Small intestine (tissue), 7 donors: ENCODE data around the gene NAV2. TPM values are rescaled to one million over a fixed set of nuclear protein-coding genes. Genes with fewer than 3 reads are reported as not detected.

Experiments
- DNase-seq, 2 donors: peaks; one replicate each; pipeline versions ENCODE4 v3.0.0 to v3.0.0-alpha.2; 2013
- FAIRE-seq: peaks from 2 replicates; lab custom pipeline; 2012; peaks lifted over from hg19 to GRCh38; lab: Jason Lieb, UNC
- H3K27ac ChIP-seq, 3 donors: one replicate each; pipeline ENCODE4 v1.5.1; 2013; ENCODE audit warnings: low read length in 2 of 3, mild to moderate bottlenecking in 2 of 3, control low read depth in 1 of 3, inconsistent platforms in 1 of 3, low read depth in 1 of 3, moderate library complexity in 1 of 3
- H3K27me3 ChIP-seq, 3 donors: one replicate each; pipeline ENCODE4 v1.6.1; 2013; ENCODE audit warnings: low read length in 3 of 3, inconsistent platforms in 1 of 3; ENCODE audit not compliant: control insufficient read depth in 3 of 3, insufficient read depth in 3 of 3
- H3K36me3 ChIP-seq, 3 donors: one replicate each; pipeline ENCODE4 v1.6.1; 2013; ENCODE audit warnings: low read length in 3 of 3, inconsistent platforms in 1 of 3, low read depth in 1 of 3, mild to moderate bottlenecking in 1 of 3, moderate library complexity in 1 of 3; ENCODE audit not compliant: control insufficient read depth in 3 of 3, insufficient read depth in 2 of 3
- H3K4me1 ChIP-seq, 3 donors: one replicate each; pipeline ENCODE4 v1.6.1; 2013; ENCODE audit warnings: low read length in 2 of 3, inconsistent platforms in 1 of 3, low read depth in 1 of 3, mild to moderate bottlenecking in 1 of 3, moderate library complexity in 1 of 3; ENCODE audit not compliant: control insufficient read depth in 3 of 3, insufficient read depth in 2 of 3
- H3K4me3 ChIP-seq, 3 donors: one replicate each; pipeline ENCODE4 v1.5.1; 2013; ENCODE audit warnings: low read length in 3 of 3, control low read depth in 1 of 3, inconsistent platforms in 1 of 3, low read depth in 1 of 3, mild to moderate bottlenecking in 1 of 3, moderate library complexity in 1 of 3
- H3K9me3 ChIP-seq, 2 donors: one replicate each; pipeline ENCODE4 v1.6.1; 2013; ENCODE audit warnings: low read depth in 1 of 2, low read length in 1 of 2; ENCODE audit not compliant: control insufficient read depth in 2 of 2, insufficient read depth in 1 of 2
- WGBS, 3 donors: extraction: QIAGEN DNeasy Blood & Tissue Kit; methylation state at CpG; one replicate each; pipeline ENCODE4 v1.1.7; 2013; 5-methylcytosine and 5-hydroxymethylcytosine counted together
- polyA plus RNA-seq, 4 donors: library from polyadenylated mRNA; stranded (reverse) in 3 of 4; unstranded in 1 of 4; fragments of 200-250 nt in 3 of 4; fragments of 120-200 nt in 1 of 4; gene quantifications; one replicate each; pipeline versions ENCODE4 v1.2.1 to v1.2.3, GENCODE V29; 2013
- donor health status: healthy with polysubstance abuse.
- donor health status: control.
- donor health status: control.
- donor health status: Bipolar disorder and iron deficiency.
- donor health status: healthy.

Gene NAV2
- polyA plus RNA-seq, 4 donors = 1.6 to 6.5 (median 3.6) TPM

DNA sequence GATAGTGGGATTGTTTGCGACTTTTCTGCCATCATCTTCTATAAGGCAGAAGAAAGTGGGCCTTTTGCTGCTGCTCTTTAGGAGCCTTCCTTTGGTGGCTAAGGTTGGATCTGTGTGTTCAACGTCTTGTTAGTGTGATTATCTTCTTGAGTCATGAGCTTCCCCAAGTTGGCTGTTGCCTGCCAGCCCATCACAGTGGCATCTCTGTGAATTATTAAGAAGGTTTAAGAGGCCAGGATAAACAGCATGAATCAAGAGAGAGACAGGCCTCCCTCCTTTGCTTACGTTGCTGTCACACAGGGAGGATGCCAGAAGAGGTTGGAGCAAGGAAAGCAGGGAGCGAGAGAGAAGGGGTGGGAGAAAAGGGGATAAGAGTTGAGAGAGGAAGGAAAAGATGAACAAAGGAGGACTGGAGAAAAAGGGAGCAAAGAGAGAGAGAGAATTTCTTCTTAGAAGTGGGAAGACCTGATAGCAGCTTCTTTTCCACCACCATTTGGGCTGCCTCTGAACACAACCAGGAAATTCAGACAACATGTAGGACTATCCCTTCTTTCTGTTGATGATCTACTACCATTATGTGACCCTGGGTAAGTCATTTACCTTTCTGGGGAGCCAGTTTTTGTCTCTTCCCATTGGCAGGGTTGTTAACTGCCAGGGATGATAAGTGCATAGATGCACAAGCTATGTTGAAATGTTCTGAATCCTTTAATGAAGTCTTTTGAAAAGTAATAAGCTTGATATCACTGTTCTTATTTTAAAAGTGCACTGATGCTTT lies 126.5 kb downstream of the NAV2 start:
- no peak overlapping the region for H3K27ac ChIP-seq

GRCh38 chr11:19840961-19841360 lies 128.3 kb downstream of the NAV2 start:
- DNase-seq (no peak), FAIRE-seq (no peak)
- no peaks in the 10 kb centered on the region for H3K9me3 ChIP-seq
- H3K27ac ChIP-seq = no peak overlapping the region
- peaks cover 0 to 3% (median 0%) of the 10 kb centered on the region in 3 donors for H3K4me1 ChIP-seq
- no peak overlapping the region for H3K4me3 ChIP-seq
- no peaks in the 10 kb centered on the region for H3K36me3 ChIP-seq
- H3K27me3 ChIP-seq = no peaks in the 10 kb centered on the region

More for the DNA sequence above, 126.5 kb downstream of the NAV2 start:
- FAIRE-seq = no peak
- Histone ChIP-seq H3K4me1 (no peaks in the 10 kb centered on the region), H3K9me3 (no peaks in the 10 kb centered on the region), H3K36me3 (no peaks in the 10 kb centered on the region), H3K4me3 (no peak overlapping the region), H3K27me3 (no peaks in the 10 kb centered on the region)
- 80 to 85% (median 81%) methylated on average over 4 of the region's 4 CpGs for WGBS, 3 donors
- DNase-seq = no peak

DNA sequence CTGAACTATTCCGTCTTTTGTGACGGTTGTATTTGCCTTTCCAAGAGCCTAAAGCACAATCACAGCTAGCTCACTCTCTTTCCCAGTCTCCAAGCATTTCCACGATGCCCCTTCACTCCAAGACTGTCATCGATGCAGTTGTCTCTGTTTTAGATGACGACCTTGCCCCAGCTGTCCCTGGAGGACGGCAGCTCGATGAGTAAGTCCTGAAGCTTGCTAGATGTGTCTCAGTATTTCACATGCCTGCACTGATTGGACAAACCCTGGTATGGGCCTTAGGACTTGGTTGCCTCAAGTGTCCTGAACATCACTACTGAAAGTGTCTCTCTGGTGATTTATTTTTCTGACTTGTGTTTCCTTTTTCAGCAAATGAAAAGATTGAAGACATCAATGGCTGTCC lies 129.9 kb downstream of the NAV2 start:
- 75 to 94% (median 78%) methylated on average over 7 of the region's 7 CpGs for WGBS, 3 donors
- Histone ChIP-seq H3K4me1 (peaks cover 0 to 3% (median 3%) of the 10 kb centered on the region in 3 donors), H3K4me3 (no peak overlapping the region), H3K36me3 (no peaks in the 10 kb centered on the region), H3K27me3 (no peaks in the 10 kb centered on the region), H3K9me3 (no peaks in the 10 kb centered on the region), H3K27ac (no peak overlapping the region)
- no peak for FAIRE-seq
- no peak for DNase-seq

DNA sequence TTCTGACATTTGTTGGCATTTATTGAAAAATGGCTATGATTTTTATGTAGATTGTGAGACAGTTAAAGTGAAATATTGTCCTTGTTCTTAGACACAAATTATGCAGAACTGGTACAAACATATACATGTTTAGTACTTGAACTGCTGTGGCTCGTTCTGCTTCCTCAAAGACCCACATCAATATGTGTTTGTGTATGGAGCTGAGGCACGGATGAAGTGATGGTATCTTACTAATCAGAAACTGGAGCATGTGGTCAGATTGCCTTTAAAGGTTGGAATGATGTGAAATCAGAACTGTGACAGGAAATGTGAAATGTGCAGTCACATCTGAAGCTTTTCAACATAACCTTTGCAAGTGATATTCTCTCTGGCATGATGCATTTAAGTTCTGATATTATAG lies 130.4 kb downstream of the NAV2 start:
- Histone ChIP-seq H3K36me3 (no peaks in the 10 kb centered on the region), H3K27me3 (no peaks in the 10 kb centered on the region), H3K4me1 (peaks cover 0 to 3% (median 3%) of the 10 kb centered on the region in 3 donors), H3K9me3 (no peaks in the 10 kb centered on the region), H3K27ac (no peak overlapping the region), H3K4me3 (no peak overlapping the region)
- FAIRE-seq (no peak), DNase-seq (no peak)
- WGBS, 3 donors = 56 to 77% (median 75%) methylated on average over 2 of the region's 2 CpGs

DNA sequence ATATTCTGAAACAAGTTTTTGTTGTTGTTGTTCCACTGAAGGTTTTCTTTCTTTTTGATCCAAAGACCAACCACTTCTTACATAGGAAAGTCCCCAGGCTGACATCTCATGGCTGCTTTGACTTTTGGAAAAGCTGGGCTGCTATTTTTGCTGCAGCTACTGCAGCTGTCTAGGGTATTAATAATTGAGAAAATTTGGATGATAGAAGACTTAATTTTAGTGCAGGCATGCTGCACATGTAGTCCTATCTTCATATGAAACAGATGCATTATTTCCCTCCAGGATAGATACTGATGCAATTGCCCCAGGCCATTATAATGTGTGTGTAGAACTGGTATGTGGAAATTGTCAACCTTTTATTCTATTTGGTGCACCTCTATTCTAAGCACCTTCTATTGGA lies 131.4 kb downstream of the NAV2 start:
- Histone ChIP-seq H3K9me3 (no peaks in the 10 kb centered on the region), H3K36me3 (no peaks in the 10 kb centered on the region), H3K27ac (no peak overlapping the region), H3K4me1 (peaks cover 0 to 3% (median 3%) of the 10 kb centered on the region in 3 donors), H3K27me3 (no peaks in the 10 kb centered on the region), H3K4me3 (no peak overlapping the region)
- DNase-seq (no peak), FAIRE-seq (no peak)

DNA sequence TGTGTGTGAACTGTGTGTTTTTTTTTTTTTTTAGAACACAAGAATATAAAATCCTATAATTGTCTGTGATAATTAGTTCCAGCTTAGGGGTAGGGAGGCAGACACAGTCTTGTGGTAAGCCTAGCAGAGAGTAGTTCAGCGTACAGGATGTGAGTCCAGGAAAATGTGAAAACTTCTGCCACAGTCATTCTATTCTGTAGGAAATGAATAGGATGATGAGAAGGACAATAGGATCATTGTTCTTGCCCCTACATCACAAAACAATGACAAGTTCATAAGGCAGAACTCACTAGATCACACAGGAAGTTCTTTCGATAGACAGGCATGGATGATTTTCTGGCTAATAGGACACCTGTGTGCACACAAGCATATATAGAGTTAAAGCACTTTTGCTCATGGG lies 132.2 kb downstream of the NAV2 start:
- H3K36me3 ChIP-seq = no peaks in the 10 kb centered on the region
- DNase-seq (no peak), FAIRE-seq (no peak)
- no peak overlapping the region for H3K27ac ChIP-seq
- no peak overlapping the region for H3K4me3 ChIP-seq
- H3K27me3 ChIP-seq = no peaks in the 10 kb centered on the region
- 83 to 93% (median 86%) methylated on average over 2 of the region's 2 CpGs for WGBS, 3 donors
- H3K4me1 ChIP-seq = peaks cover 0 to 3% (median 3%) of the 10 kb centered on the region in 3 donors
- no peaks in the 10 kb centered on the region for H3K9me3 ChIP-seq

- no peak overlapping the region for H3K4me3 ChIP-seq
- H3K36me3 ChIP-seq = no peaks in the 10 kb centered on the region
- no peaks in the 10 kb centered on the region for H3K27me3 ChIP-seq
- no peaks in the 10 kb centered on the region for H3K9me3 ChIP-seq
- peak; percentile 36 to 62 for DNase-seq
- no peak for FAIRE-seq
- peaks cover 0 to 3% (median 3%) of the 10 kb centered on the region in 3 donors for H3K4me1 ChIP-seq
- peak overlapping the region in 1 of 3 donors; percentile 32 for H3K27ac ChIP-seq
Observed at GRCh38 chr11:19845626-19846025, 133.0 kb downstream of the NAV2 start.

GRCh38 chr11:19846654-19847305 lies 134.1 kb downstream of the NAV2 start:
- DNase-seq = no peak

More at GRCh38 chr11:19846654-19847305, 134.1 kb downstream of the NAV2 start:
- peaks cover 0 to under 1% (median 0%) of the 10 kb centered on the region in 3 donors for H3K36me3 ChIP-seq
- no peaks in the 10 kb centered on the region for H3K27me3 ChIP-seq
- no peak overlapping the region for H3K4me3 ChIP-seq
- FAIRE-seq = no peak
- 76 to 90% (median 81%) methylated on average over 6 of the region's 6 CpGs for WGBS, 3 donors
- peak overlapping the region in 1 of 3 donors; percentile 46 for H3K27ac ChIP-seq
- peaks cover 0 to 3% (median 3%) of the 10 kb centered on the region in 3 donors for H3K4me1 ChIP-seq
- peaks cover 0 to 2% of the 10 kb centered on the region in 2 donors for H3K9me3 ChIP-seq
